ENCODE results near the gene DRGX.

DRGX gene

DNA sequence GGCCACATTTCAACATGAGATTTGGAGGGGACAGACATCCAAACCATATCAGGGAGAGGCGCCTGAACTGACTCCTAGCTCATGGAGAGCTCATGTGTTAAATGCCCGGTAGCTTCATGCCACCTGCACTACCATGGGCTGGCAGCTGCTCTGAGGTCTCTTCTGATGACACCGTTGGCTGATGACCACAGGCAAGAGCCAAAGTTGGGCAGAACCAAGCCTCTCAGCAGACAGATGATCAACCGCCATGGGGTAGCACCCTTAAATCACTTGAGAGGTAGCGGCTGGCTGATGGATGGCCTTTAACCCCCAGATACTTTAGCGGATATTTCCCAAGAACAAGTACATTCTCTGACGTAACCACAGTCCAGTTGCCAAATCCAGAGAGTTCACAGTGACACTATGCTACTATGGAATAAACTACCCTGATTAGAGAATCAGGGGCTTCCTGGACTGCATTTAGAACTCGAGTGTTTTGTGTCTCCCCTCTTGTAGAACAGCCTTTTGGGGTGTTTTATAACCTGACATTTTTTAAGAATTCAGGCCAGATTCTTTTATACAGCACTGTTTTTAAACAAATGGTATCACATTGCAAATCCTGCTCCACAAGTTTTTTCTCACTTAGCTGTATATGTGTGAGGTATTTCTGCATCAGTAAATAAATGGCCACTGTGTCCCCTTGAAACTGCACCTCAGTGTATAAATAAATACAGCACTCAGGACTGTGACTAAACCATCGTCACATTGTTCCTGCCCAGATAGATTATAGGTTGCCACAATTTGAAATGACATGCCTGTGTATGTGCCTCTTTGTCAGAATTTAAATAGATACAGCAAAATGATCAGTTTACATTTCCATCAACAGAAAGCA, 30.8 kb upstream of the DRGX start:
- FAIRE-seq (no peak), DNase-seq (ENCODE audit: insufficient read length, low spot score) (no peak)
- TF ChIP-seq POLR2AphosphoS5 (IDR thresholded peaks at IDR 0.05; ENCODE audit: low read depth, low read length) (no peak), TAF1 (IDR thresholded peaks at IDR 0.05; ENCODE audit: low read depth, low read length) (no peak), POU2F2 (IDR thresholded peaks at IDR 0.05; ENCODE audit: low read depth, low read length) (no peak), SPI1 (IDR thresholded peaks at IDR 0.05; ENCODE audit: low read depth, low read length) (no peak), PAX5 (IDR thresholded peaks at IDR 0.05; ENCODE audit: insufficient read depth, low read length, severe bottlenecking) (no peak), POLR2A (IDR thresholded peaks at IDR 0.05; ENCODE audit: low read depth, low read length) (no peak)

DNA sequence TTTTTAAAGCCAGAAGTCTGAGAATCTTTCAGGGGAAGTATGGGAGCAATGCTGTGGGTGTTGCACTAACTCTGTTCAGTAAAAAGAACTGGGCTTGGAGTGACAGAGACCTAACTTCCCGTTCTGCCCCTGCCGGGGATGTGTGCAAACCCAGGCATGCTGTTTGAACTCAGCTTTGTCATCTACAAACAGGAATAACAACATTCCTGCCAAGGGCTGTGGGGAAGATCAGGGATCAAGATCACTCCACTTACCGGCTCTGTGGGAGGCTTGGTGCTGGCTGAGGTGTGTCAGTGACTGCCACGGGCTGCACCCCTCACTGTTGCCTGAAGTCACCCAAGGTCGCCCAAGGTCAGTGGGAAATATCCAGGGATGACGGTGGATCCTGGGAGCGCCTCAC, 23.1 kb upstream of the DRGX start:
- TF ChIP-seq TAF1 (IDR thresholded peaks at IDR 0.05; ENCODE audit: low read depth, low read length) (no peak), POLR2A (IDR thresholded peaks at IDR 0.05; ENCODE audit: low read depth, low read length) (no peak)
- no peak for FAIRE-seq
- DNase-seq (ENCODE audit: insufficient read length, low spot score), result no peak

DNA sequence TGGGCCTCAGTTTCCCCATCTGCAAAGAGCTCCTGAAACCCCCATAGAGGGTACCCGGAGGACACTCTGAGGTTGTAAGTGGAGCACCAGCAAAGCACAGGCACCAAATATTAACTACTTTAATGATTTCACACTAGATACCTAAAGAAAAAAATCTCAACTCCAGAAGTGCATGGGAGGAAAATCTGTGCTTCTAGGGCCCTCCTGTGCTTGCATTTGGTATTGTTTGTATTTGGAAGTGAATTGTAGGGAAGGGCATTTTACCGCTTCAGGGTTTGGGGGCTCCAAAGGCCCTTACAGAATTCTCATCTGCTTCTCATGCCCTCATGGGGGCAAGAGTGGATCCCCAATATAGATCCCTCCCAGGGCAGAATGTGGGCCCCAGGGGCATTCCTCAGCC, 22.4 kb upstream of the DRGX start:
- no peak for DNase-seq (ENCODE audit: insufficient read length, low spot score)
- FAIRE-seq, result no peak
- TF ChIP-seq PAX5 (IDR thresholded peaks at IDR 0.05; ENCODE audit: insufficient read depth, low read length, severe bottlenecking) (no peak), TAF1 (IDR thresholded peaks at IDR 0.05; ENCODE audit: low read depth, low read length) (no peak), POU2F2 (IDR thresholded peaks at IDR 0.05; ENCODE audit: low read depth, low read length) (no peak), SPI1 (IDR thresholded peaks at IDR 0.05; ENCODE audit: low read depth, low read length) (no peak), POLR2A (IDR thresholded peaks at IDR 0.05; ENCODE audit: low read depth, low read length) (no peak)

DNA sequence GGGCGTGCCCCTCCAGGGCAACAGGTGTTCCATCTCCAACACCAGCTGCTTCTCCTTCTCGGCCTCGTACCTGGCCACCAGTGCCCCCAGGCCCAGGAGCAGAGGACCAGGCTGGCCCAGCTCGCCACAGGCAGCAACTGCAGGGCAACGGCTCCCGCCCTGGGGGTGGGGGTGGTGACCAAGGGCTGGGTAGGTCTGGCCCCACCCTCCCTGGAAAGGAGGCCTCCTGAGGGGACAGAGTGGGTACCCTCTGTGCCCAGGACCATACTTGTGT, 22.1 kb upstream of the DRGX start:
- no peak for TF ChIP-seq TAF1 (IDR thresholded peaks at IDR 0.05; ENCODE audit: low read depth, low read length)
- no peak for TF ChIP-seq SPI1 (IDR thresholded peaks at IDR 0.05; ENCODE audit: low read depth, low read length)
- no peak for TF ChIP-seq PAX5 (IDR thresholded peaks at IDR 0.05; ENCODE audit: insufficient read depth, low read length, severe bottlenecking)
- no peak for TF ChIP-seq POLR2A (IDR thresholded peaks at IDR 0.05; ENCODE audit: low read depth, low read length)
- no peak for TF ChIP-seq POLR2AphosphoS5 (IDR thresholded peaks at IDR 0.05; ENCODE audit: low read depth, low read length)
- no peak for TF ChIP-seq POU2F2 (IDR thresholded peaks at IDR 0.05; ENCODE audit: low read depth, low read length)
- FAIRE-seq, result no peak
- no peak for DNase-seq (ENCODE audit: insufficient read length, low spot score)

DNA sequence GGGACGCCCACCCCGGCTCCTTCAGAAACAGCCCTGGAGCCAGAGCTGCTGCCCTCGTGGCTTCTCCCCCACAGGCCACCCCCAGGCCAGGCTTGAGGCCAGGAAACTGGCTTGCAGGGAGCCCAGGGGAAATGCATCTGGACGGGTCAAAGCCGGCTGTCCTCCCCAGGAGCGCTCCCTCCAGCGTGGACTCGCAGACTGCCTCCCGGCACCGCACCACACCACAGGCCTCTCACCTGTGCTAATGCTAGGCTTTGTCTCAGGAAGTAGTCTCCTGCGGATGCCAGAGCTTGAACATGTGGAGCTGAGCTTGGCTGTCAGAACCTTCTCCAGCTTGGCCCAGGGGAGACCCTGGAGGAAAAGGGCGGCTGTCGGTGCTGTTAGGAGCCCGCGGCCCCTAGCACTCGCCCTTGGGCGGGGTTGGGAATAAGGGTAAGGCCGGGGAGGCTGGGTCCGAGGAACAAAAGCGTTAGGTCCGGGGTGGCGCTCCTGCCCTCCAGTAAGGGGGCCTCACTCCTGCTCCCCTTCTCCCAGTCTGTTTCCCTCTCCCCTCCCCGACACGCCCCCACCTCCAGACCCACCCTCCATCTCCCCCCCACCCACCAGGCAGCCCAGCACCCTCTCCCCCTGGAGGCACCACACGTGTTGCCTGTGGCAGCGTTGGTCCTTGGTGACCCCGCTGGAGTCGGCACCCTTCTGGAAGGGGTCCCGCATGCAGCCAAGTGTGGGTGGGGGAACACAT, 21.6 kb upstream of the DRGX start:
- no peak for TF ChIP-seq SPI1 (IDR thresholded peaks at IDR 0.05; ENCODE audit: low read depth, low read length)
- TF ChIP-seq POLR2AphosphoS5 (IDR thresholded peaks at IDR 0.05; ENCODE audit: low read depth, low read length), result no peak
- TF ChIP-seq POU2F2 (IDR thresholded peaks at IDR 0.05; ENCODE audit: low read depth, low read length), result no peak
- TF ChIP-seq POLR2A (IDR thresholded peaks at IDR 0.05; ENCODE audit: low read depth, low read length), result no peak
- TF ChIP-seq TAF1 (IDR thresholded peaks at IDR 0.05; ENCODE audit: low read depth, low read length), result no peak
- no peak for TF ChIP-seq PAX5 (IDR thresholded peaks at IDR 0.05; ENCODE audit: insufficient read depth, low read length, severe bottlenecking)
- DNase-seq (ENCODE audit: insufficient read length, low spot score) (no peak), FAIRE-seq (no peak)

DNA sequence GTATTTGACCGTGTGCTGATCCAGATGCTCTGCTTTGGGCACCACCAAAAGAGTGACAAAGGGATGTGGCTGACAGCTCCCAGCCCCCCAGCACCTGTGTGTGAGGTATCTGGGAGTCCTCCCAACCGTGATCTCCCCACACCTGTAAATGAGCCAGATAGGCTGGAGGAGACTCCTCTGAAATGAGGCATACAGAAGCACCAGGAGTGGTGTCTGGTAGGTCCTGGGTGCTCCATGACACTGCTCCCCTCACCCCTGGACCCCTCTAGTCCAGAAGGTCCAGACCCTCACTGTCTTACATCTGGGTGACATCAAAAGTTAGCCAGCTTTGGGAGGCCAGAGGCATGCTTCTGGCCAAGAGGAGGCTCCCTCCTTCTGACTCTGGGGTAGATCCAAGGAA, 20.0 kb upstream of the DRGX start:
- no peak for FAIRE-seq
- DNase-seq (ENCODE audit: insufficient read length, low spot score), result no peak
- TF ChIP-seq SPI1 (IDR thresholded peaks at IDR 0.05; ENCODE audit: low read depth, low read length) (no peak), TAF1 (IDR thresholded peaks at IDR 0.05; ENCODE audit: low read depth, low read length) (no peak), POLR2A (IDR thresholded peaks at IDR 0.05; ENCODE audit: low read depth, low read length) (no peak), POU2F2 (IDR thresholded peaks at IDR 0.05; ENCODE audit: low read depth, low read length) (no peak), POLR2AphosphoS5 (IDR thresholded peaks at IDR 0.05; ENCODE audit: low read depth, low read length) (no peak), PAX5 (IDR thresholded peaks at IDR 0.05; ENCODE audit: insufficient read depth, low read length, severe bottlenecking) (no peak)

DNA sequence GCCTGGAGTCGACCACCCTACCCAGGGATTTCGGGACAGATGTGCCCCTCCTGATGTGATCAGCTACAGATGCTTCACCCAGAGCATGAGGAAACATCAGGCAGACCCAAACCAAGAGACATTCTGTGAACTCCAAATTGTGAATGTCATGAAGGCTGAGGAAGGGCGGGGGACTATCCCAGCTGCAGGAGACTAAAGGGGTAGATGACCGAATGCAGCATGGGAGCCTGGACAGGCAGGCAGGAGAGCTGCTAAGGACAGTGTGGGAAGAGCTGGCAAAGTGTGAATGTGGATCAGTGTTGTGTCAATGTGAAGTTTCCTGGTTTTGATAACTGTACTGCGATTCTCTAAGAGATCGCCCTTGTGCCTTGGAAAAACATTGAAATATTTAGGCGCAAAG, 19.2 kb upstream of the DRGX start:
- no peak for FAIRE-seq
- no peak for TF ChIP-seq POU2F2 (IDR thresholded peaks at IDR 0.05; ENCODE audit: low read depth, low read length)
- TF ChIP-seq SPI1 (IDR thresholded peaks at IDR 0.05; ENCODE audit: low read depth, low read length), result no peak
- no peak for TF ChIP-seq TAF1 (IDR thresholded peaks at IDR 0.05; ENCODE audit: low read depth, low read length)
- no peak for TF ChIP-seq PAX5 (IDR thresholded peaks at IDR 0.05; ENCODE audit: insufficient read depth, low read length, severe bottlenecking)
- TF ChIP-seq POLR2A (IDR thresholded peaks at IDR 0.05; ENCODE audit: low read depth, low read length), result no peak
- no peak for TF ChIP-seq POLR2AphosphoS5 (IDR thresholded peaks at IDR 0.05; ENCODE audit: low read depth, low read length)
- no peak for DNase-seq (ENCODE audit: insufficient read length, low spot score)

DNA sequence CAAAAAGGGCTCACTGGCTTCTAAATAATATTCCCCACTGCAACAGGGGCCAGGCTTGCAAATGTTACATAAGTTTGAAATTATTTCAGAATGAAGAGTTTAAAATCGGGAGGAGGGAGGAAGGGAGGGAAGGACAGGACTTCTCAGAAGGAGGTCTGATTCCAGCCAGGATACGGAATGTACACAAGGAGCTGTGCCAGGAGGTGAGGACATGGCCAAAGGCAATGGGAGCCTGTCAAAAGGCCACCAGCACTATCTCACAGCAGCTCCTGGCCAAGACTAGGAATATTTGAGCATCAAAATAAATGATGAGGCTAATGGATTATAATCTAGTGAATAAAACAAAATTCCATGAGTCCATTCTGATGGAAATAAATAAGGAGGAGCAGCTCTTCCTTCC, 18.6 kb upstream of the DRGX start:
- FAIRE-seq, result no peak
- DNase-seq (ENCODE audit: insufficient read length, low spot score), result no peak
- TF ChIP-seq SPI1 (IDR thresholded peaks at IDR 0.05; ENCODE audit: low read depth, low read length) (no peak), PAX5 (IDR thresholded peaks at IDR 0.05; ENCODE audit: insufficient read depth, low read length, severe bottlenecking) (no peak), TAF1 (IDR thresholded peaks at IDR 0.05; ENCODE audit: low read depth, low read length) (no peak), POU2F2 (IDR thresholded peaks at IDR 0.05; ENCODE audit: low read depth, low read length) (no peak), POLR2AphosphoS5 (IDR thresholded peaks at IDR 0.05; ENCODE audit: low read depth, low read length) (no peak), POLR2A (IDR thresholded peaks at IDR 0.05; ENCODE audit: low read depth, low read length) (no peak)

DNA sequence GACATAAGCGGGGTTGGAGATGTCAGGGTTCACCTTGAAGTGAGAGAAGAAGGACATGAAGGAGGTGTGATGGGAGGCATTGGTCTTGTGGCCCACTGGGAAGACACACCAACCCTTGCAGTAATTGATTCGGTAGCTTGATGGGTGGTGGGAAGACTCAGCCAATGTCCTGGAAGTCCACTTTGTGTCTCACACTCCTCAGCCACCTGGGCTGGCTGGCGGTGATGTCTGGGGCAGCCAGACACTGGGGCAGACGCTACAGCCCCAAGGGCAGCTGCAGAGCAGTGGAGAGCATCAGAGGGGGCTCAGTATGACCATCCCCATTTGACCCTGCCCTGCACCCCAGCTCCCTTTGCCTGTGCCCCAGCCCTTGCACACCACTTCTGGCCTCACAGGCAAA, 16.7 kb upstream of the DRGX start:
- no peak for DNase-seq (ENCODE audit: insufficient read length, low spot score)
- no peak for FAIRE-seq
- no peak for TF ChIP-seq TAF1 (IDR thresholded peaks at IDR 0.05; ENCODE audit: low read depth, low read length)
- TF ChIP-seq PAX5 (IDR thresholded peaks at IDR 0.05; ENCODE audit: insufficient read depth, low read length, severe bottlenecking), result no peak
- TF ChIP-seq SPI1 (IDR thresholded peaks at IDR 0.05; ENCODE audit: low read depth, low read length), result no peak
- no peak for TF ChIP-seq POLR2A (IDR thresholded peaks at IDR 0.05; ENCODE audit: low read depth, low read length)
- TF ChIP-seq POLR2AphosphoS5 (IDR thresholded peaks at IDR 0.05; ENCODE audit: low read depth, low read length), result no peak
- no peak for TF ChIP-seq POU2F2 (IDR thresholded peaks at IDR 0.05; ENCODE audit: low read depth, low read length)

All from GM12891 (cell line).